Hepatocyte (in vitro differentiated cells): ENCODE data around the gene ZBTB7A. TPM values are rescaled to one million over a fixed set of nuclear protein-coding genes. Genes with fewer than 3 reads are reported as not detected.

Experiments used
- DNase-seq: peaks from one replicate; pipeline ENCODE4 v3.0.0-alpha.2; 2016; ENCODE audit warnings: low spot score
- H2AFZ ChIP-seq: fragments of 200-600 bp; sonication (generic); 2 replicates; pipeline ENCODE4 v1.6.0; 2016; ENCODE audit warnings: antibody characterized with exemption, mild to moderate bottlenecking
- H3K27ac ChIP-seq: fragments of 200-600 bp; sonication (generic); 2 replicates; pipeline ENCODE4 v1.5.1; 2016; ENCODE audit warnings: mild to moderate bottlenecking
- H3K27me3 ChIP-seq: fragments of 200-600 bp; sonication (generic); 2 replicates; pipeline ENCODE4 v1.6.1; 2016
- H3K36me3 ChIP-seq: fragments of 200-600 bp; sonication (generic); replicated peaks from 2 replicates; pipeline ENCODE4 v1.5.1; 2016; ENCODE audit warnings: low read depth; ENCODE audit not compliant: insufficient read depth
- H3K4me1 ChIP-seq: fragments of 200-600 bp; sonication (generic); 2 replicates; pipeline ENCODE4 v1.5.1; 2016; ENCODE audit warnings: mild to moderate bottlenecking, moderate library complexity; ENCODE audit not compliant: insufficient read depth
- H3K4me2 ChIP-seq: fragments of 200-600 bp; sonication (generic); 2 replicates; pipeline ENCODE4 v1.6.0; 2016
- H3K4me3 ChIP-seq: fragments of 200-600 bp; sonication (generic); 2 replicates; pipeline ENCODE4 v1.5.1; 2016; ENCODE audit warnings: mild to moderate bottlenecking
- H3K79me2 ChIP-seq: fragments of 200-600 bp; sonication (generic); 2 replicates; pipeline ENCODE4 v1.6.0; 2017; ENCODE audit warnings: mild to moderate bottlenecking
- H3K9me2 ChIP-seq: fragments of 200-600 bp; sonication (generic); replicated peaks from 2 replicates; pipeline ENCODE4 v1.6.0; 2017; ENCODE audit warnings: mild to moderate bottlenecking; ENCODE audit not compliant: insufficient read depth
- H3K9me3 ChIP-seq: fragments of 200-600 bp; sonication (generic); 2 replicates; pipeline ENCODE4 v1.5.1; 2016; ENCODE audit warnings: low read depth, mild to moderate bottlenecking
- H4K20me1 ChIP-seq: fragments of 200-600 bp; sonication (generic); 2 replicates; pipeline ENCODE4 v1.6.0; 2016; ENCODE audit warnings: mild to moderate bottlenecking; ENCODE audit not compliant: insufficient read depth, poor library complexity, severe bottlenecking
- EZH2 ChIP-seq: fragments of 200-600 bp; sonication (generic); IDR thresholded peaks from 2 replicates; pipeline ENCODE4 v1.6.1; 2016; ENCODE audit warnings: antibody characterized with exemption, mild to moderate bottlenecking, borderline replicate concordance
- EZH2phosphoT487 ChIP-seq: fragments of 200-600 bp; sonication (generic); IDR thresholded peaks from one replicate; pipeline ENCODE4 v1.6.1; 2018; ENCODE audit warnings: antibody characterized with exemption, mild to moderate bottlenecking, low read depth, moderate library complexity; ENCODE audit not compliant: unreplicated experiment, severe bottlenecking
- WGBS: methylation state at CpG from one replicate; pipeline ENCODE4 v1.1.6; 2016; ENCODE audit warnings: low lambda C conversion rate; ENCODE audit errors: missing lambda C conversion rate; 5-methylcytosine and 5-hydroxymethylcytosine counted together
- polyA plus RNA-seq: library from polyadenylated mRNA; unstranded; fragments of >200 nt; fragmentation: Nextera tagmentation; extraction: Ambion mirVana; gene quantifications from 2 replicates; pipeline ENCODE4 v1.2.1, GENCODE V29; 2016
- total RNA-seq: library from RNA; depleted of rRNA; stranded (reverse); fragments of >200 nt; gene quantifications from 2 replicates; pipeline ENCODE4 v1.2.3, GENCODE V29; 2014
- TF ChIP-seq, protein P1 (sequence below): fragments of 200-600 bp; sonication (generic); IDR thresholded peaks from 2 replicates; pipeline ENCODE4 v1.5.1; 2016; ENCODE audit warnings: antibody characterized with exemption, mild to moderate bottlenecking; ENCODE audit not compliant: poor library complexity

The ZBTB7A gene
- total and polyA plus RNA-seq, 2 experiments from 2014 or later: 23.3 to 46.1 TPM

DNA sequence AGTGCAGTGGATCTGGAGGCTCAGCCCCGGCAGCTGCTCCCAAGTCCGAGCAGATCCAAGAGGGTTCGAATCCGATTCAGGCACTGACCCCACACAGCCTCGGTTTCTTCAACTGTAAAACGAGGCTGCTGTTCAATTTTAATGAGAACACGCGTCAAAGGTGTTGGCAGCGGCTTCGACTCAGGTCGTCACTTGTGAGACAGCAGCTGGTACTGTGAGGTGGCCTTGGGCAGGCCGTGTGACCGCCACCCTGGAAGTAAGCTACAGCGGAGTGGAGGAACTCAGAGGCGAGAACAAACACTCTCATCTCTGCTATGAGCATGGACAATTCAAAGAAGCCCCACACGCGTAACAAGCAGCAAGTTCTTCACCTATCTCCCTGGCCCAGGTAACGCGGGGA, 47.5 kb upstream of the ZBTB7A start:
- no peaks in the 10 kb centered on the region for H3K9me3 ChIP-seq
- H2AFZ ChIP-seq: no peak overlapping the region
- TF ChIP-seq, protein P1, sequence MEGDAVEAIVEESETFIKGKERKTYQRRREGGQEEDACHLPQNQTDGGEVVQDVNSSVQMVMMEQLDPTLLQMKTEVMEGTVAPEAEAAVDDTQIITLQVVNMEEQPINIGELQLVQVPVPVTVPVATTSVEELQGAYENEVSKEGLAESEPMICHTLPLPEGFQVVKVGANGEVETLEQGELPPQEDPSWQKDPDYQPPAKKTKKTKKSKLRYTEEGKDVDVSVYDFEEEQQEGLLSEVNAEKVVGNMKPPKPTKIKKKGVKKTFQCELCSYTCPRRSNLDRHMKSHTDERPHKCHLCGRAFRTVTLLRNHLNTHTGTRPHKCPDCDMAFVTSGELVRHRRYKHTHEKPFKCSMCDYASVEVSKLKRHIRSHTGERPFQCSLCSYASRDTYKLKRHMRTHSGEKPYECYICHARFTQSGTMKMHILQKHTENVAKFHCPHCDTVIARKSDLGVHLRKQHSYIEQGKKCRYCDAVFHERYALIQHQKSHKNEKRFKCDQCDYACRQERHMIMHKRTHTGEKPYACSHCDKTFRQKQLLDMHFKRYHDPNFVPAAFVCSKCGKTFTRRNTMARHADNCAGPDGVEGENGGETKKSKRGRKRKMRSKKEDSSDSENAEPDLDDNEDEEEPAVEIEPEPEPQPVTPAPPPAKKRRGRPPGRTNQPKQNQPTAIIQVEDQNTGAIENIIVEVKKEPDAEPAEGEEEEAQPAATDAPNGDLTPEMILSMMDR: no peak
- TF ChIP-seq EZH2 (no peak), EZH2phosphoT487 (no peak)
- no peaks in the 10 kb centered on the region for H3K36me3 ChIP-seq
- no peaks in the 10 kb centered on the region for H3K27me3 ChIP-seq
- peaks cover 12% of the 10 kb centered on the region for H4K20me1 ChIP-seq
- H3K4me2 ChIP-seq: no peak overlapping the region
- no peaks in the 10 kb centered on the region for H3K4me1 ChIP-seq
- no peaks in the 10 kb centered on the region for H3K9me2 ChIP-seq
- DNase-seq: no peak
- no peak overlapping the region for H3K27ac ChIP-seq
- 93% methylated on average over 19 of the region's 19 CpGs for WGBS
- peaks cover 17% of the 10 kb centered on the region for H3K79me2 ChIP-seq
- no peak overlapping the region for H3K4me3 ChIP-seq

GRCh38 chr19:4113398-4114088, 46.8 kb upstream of the ZBTB7A start:
- peaks cover 11% of the 10 kb centered on the region for H3K79me2 ChIP-seq
- no peaks in the 10 kb centered on the region for H3K9me3 ChIP-seq
- no peak overlapping the region for H3K27ac ChIP-seq
- TF ChIP-seq, protein P1: no peak
- no peaks in the 10 kb centered on the region for H3K9me2 ChIP-seq
- no peak overlapping the region for H3K4me3 ChIP-seq
- H3K4me2 ChIP-seq: no peak overlapping the region
- DNase-seq: no peak
- H3K36me3 ChIP-seq: no peaks in the 10 kb centered on the region
- peaks cover 5% of the 10 kb centered on the region for H4K20me1 ChIP-seq
- H3K27me3 ChIP-seq: no peaks in the 10 kb centered on the region
- no peaks in the 10 kb centered on the region for H3K4me1 ChIP-seq
- no peak overlapping the region for H2AFZ ChIP-seq
- WGBS: 84% methylated on average over 22 of the region's 22 CpGs

DNA sequence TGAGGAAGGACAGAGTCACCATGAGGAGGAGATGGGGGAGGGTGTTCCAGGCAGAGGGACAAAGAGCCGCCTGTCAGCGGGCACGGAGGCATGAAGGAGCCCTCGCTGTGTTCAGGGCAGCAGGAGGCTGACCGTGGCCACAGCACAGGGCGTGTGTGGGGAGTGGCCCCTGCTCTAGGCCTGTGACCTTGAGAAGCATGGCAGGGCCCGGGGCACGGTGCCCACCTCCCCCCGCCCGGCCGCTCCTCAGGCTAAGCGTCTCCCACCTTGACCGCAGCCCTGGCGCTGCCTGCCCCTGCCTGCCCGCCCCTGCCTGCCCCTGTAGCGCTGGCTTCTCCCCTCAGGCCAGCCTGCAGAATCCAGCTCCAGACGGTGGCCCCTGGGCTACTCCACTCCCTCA, 45.7 kb upstream of the ZBTB7A start:
- H3K36me3 ChIP-seq: no peaks in the 10 kb centered on the region

More for the DNA sequence above, 45.7 kb upstream of the ZBTB7A start:
- DNase-seq: no peak
- Histone ChIP-seq H3K9me3 (no peaks in the 10 kb centered on the region), H3K9me2 (no peaks in the 10 kb centered on the region), H3K27me3 (no peaks in the 10 kb centered on the region), H3K27ac (no peak overlapping the region), H3K79me2 (peaks cover under 1% of the 10 kb centered on the region), H3K4me2 (no peak overlapping the region), H3K4me1 (no peaks in the 10 kb centered on the region), H3K4me3 (no peak overlapping the region), H2AFZ (no peak overlapping the region), H4K20me1 (no peaks in the 10 kb centered on the region)
- WGBS: 100% methylated on average over 2 of the region's 17 CpGs
- TF ChIP-seq, protein P1: no peak
- TF ChIP-seq EZH2phosphoT487: no peak
- no peak for TF ChIP-seq EZH2
